Right atrium auricular region (tissue), 2 donors: Measurements from ENCODE around the gene ARRDC3. TPM values are rescaled to one million over a fixed set of nuclear protein-coding genes. Genes with fewer than 3 reads are reported as not detected.

Experiments used
- DNase-seq: peaks from one replicate; pipeline ENCODE4 v3.0.0-alpha.2; 2019; ENCODE audit warnings: low spot score
- H3K27ac ChIP-seq, 2 donors: fragments of 200-600 bp; sonication (generic); 1 replicate in 1 of 2; 2 replicates in 1 of 2; pipeline ENCODE4 v1.5.1; 2016 to 2019
- H3K27me3 ChIP-seq, 2 donors: fragments of 200-600 bp; sonication (generic); one replicate each; pipeline versions ENCODE4 v1.5.1 to v1.6.0; 2017 to 2019
- H3K36me3 ChIP-seq: fragments of 200-600 bp; sonication (generic); one replicate; pipeline ENCODE4 v1.5.1; 2016
- H3K4me1 ChIP-seq, 2 donors: fragments of 200-600 bp; sonication (generic); one replicate each; pipeline versions ENCODE4 v1.5.1 to v1.6.0; 2017 to 2019
- H3K4me3 ChIP-seq, 2 donors: fragments of 200-600 bp; sonication (generic); 1 replicate in 1 of 2; 2 replicates in 1 of 2; pipeline ENCODE4 v1.5.1; 2017 to 2019; ENCODE audit warnings: mild to moderate bottlenecking in 1 of 2, moderate library complexity in 1 of 2
- H3K9me3 ChIP-seq, 2 donors: fragments of 200-600 bp; sonication (generic); one replicate each; pipeline ENCODE4 v1.5.1; 2019
- CTCF ChIP-seq, 2 donors: fragments of 200-600 bp; sonication (generic); IDR thresholded peaks; one replicate each; pipeline ENCODE4 v1.5.1; 2019; ENCODE audit warnings: antibody characterized with exemption in 2 of 2
- total RNA-seq, 2 donors: library from RNA; depleted of rRNA; stranded (reverse); fragments of >200 nt; gene quantifications; one replicate each; pipeline ENCODE4 v1.1.0, GENCODE V29; 2016

Gene ARRDC3
- total RNA-seq, 2 donors from 2014 or later: 11.2 to 15.2 TPM

DNA sequence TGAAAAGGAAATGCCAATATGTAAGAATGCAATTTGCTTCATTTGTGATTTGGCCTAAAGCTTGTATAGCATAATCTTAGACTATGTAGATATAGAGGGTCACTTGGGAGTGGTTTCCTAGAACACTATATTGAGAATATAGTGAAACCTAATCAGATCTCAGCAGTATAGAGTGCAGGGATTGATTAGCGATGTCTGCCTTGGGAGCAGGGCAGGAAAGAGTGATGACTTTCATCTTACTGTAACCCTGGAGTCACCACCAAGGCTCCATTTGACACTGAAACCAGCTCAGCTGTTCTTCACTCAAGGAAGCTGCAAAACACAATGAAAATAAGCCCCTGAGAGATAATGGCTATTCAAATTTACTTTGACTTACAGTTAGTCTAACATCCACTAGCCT lies 26.2 kb upstream of the ARRDC3 start:
- no peak for TF ChIP-seq CTCF (IDR thresholded peaks at IDR 0.05)
- Histone ChIP-seq H3K27me3 (no peaks in the 10 kb centered on the region), H3K4me3 (no peak overlapping the region), H3K27ac (no peak overlapping the region), H3K36me3 (no peaks in the 10 kb centered on the region), H3K4me1 (no peaks in the 10 kb centered on the region), H3K9me3 (no peaks in the 10 kb centered on the region)
- no peak for DNase-seq

- TF ChIP-seq CTCF (IDR thresholded peaks at IDR 0.05): no peak
- H3K36me3 ChIP-seq: no peaks in the 10 kb centered on the region
- H3K4me1 ChIP-seq: no peaks in the 10 kb centered on the region
- H3K9me3 ChIP-seq: no peaks in the 10 kb centered on the region
- no peak overlapping the region for H3K4me3 ChIP-seq
- no peak overlapping the region for H3K27ac ChIP-seq
- no peak for DNase-seq
- H3K27me3 ChIP-seq: no peaks in the 10 kb centered on the region
Observed at GRCh38 chr5:91408710-91409109, 25.6 kb upstream of the ARRDC3 start.

DNA sequence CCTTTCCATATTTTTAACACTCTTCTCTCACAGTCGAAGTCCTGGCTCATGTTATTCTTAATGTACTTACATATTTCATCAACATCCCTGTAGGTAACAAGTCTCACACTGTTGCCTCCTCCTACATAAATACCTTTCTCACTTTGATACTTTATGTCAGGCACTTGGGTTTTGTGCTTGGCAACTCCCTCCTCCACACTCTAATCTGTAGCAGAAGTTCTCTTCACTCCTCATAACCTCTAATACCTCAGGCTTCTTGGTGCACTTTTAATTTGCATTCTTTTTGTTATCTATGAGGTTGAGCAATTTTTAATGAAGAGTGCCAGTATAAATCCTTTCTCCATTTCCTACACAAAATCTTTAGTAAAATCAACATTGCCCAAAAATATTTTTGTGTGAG lies 24.1 kb upstream of the ARRDC3 start:
- TF ChIP-seq CTCF (IDR thresholded peaks at IDR 0.05): no peak
- no peaks in the 10 kb centered on the region for H3K4me1 ChIP-seq
- DNase-seq: no peak
- no peaks in the 10 kb centered on the region for H3K36me3 ChIP-seq
- no peaks in the 10 kb centered on the region for H3K9me3 ChIP-seq
- H3K27me3 ChIP-seq: no peaks in the 10 kb centered on the region
- no peak overlapping the region for H3K27ac ChIP-seq
- H3K4me3 ChIP-seq: no peak overlapping the region

GRCh38 chr5:91403438-91403837 lies 20.3 kb upstream of the ARRDC3 start:
- Histone ChIP-seq H3K4me1 (no peaks in the 10 kb centered on the region), H3K36me3 (no peaks in the 10 kb centered on the region), H3K27ac (no peak overlapping the region), H3K9me3 (no peaks in the 10 kb centered on the region), H3K27me3 (no peaks in the 10 kb centered on the region), H3K4me3 (no peak overlapping the region)
- DNase-seq: no peak
- no peak for TF ChIP-seq CTCF (IDR thresholded peaks at IDR 0.05)

DNA sequence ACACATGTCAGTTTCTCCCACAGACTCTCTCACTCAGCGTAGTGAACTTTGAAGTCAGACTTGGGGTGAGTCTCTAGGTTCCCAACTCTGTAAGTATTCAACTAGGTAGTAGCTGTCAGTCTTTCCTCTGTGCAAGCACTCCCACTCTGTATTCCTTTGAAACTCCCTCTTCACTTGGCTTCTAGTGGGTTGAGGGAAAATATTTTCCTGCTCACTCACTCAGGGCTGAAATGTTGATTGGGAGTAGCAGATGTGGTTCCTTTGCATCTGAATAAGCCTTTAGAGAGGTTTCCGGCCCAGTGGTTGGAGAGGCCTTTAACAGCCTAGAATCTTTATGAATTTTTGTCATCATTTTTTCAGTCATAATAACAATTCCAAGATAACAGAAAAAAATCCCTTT lies 18.1 kb upstream of the ARRDC3 start:
- no peak for TF ChIP-seq CTCF (IDR thresholded peaks at IDR 0.05)
- no peaks in the 10 kb centered on the region for H3K36me3 ChIP-seq
- DNase-seq: no peak

DNA sequence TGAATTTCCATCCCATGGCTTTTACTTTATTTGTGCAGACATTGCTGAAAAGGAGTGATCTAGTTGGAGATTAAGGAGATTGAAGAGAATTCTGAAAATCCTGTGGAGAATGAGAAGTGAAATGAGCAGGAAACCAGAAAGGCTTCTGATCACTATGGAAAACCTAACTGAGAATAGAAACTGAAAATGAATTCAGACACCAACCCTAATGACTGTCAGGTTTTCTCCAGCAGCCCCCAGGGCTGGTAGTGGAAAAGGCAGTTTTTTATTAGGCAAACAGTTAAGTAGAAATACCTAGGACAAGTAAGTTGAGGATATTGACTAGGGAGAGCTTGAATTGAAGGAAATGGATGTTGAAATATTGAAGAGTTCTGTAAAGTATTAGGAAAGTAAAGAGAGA lies 14.7 kb upstream of the ARRDC3 start:
- no peak overlapping the region for H3K27ac ChIP-seq
- H3K4me3 ChIP-seq: no peak overlapping the region
- H3K4me1 ChIP-seq: no peaks in the 10 kb centered on the region
- no peaks in the 10 kb centered on the region for H3K9me3 ChIP-seq
- no peak for TF ChIP-seq CTCF (IDR thresholded peaks at IDR 0.05)
- no peak for DNase-seq
- H3K36me3 ChIP-seq: no peaks in the 10 kb centered on the region
- no peaks in the 10 kb centered on the region for H3K27me3 ChIP-seq

More for the DNA sequence above, 18.1 kb upstream of the ARRDC3 start:
- no peak overlapping the region for H3K27ac ChIP-seq
- no peak overlapping the region for H3K4me3 ChIP-seq
- H3K27me3 ChIP-seq: no peaks in the 10 kb centered on the region
- no peaks in the 10 kb centered on the region for H3K9me3 ChIP-seq
- H3K4me1 ChIP-seq: no peaks in the 10 kb centered on the region
